ENCODE results near the gene CCDC122.
"Not testable (repeated sequence)": the region's sequence is repeated elsewhere in the genome, so short reads cannot be mapped to it uniquely, and the experiment has no call there.

Gene CCDC122

DNA sequence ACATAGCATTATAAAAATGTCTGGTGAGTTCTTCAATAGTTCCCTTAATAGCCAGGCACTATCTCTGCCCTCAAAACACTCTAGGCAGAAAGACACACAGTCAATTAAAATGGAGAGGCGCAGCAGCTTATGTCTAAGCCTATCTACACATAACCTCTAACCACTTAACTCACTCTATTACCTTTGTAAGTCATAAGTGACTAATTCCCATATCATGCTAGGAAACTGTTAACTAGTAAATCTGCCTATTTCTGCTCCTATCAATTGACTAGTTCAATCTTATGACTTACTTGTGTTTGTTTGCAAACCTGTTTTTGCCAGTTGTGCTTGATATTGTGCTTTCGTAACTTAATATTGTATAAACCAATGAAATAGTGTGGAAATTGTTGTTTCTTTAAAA, 3.2 kb downstream of the CCDC122 start:
- no peak for DNase-seq

DNA sequence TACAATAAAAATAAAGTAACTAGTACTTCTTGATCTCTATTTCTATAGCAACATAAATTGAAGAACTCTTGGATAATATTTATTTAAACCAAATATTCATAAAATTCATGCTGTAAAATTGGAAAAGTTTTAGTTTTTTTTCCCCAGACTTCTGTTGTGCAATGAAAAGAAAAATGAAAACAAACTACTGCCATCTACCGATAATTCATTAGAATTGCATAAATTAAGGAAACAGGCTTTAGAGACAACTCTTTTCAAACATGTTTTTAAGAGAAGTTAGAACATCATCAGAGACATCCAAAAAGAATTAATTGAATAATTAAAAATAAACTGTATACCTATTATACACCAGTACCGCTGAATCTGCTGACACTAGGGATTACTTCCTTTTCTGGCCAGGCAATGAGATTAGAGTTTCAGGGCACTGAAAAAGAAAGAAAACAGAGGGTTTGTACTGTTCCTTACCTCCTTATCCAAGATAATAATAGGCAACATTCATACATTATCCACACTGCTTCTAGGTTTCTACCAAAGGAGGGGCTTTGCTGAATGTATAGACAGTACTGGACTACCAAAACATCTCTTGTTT, 4.9 kb downstream of the CCDC122 start:
- peak; percentile 45 for DNase-seq

DNA sequence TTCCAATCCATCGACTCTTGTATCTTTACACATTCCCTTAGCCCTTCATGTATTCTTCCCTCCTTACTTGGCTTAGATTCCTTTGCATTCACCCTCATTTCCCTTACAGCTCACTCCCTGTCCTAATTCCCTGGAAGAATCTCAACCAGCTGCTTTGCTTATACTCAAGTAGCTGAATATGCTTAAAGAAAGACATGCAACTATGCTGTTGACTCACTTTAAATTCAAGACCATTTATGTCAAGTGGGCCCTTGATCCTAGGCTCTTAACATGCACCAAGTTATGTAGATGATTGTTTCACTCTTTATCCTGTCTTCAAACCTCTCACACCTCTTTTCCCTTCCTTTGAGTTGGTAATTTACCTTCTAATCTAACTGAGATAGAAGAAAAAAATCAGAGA, 7.4 kb downstream of the CCDC122 start:
- DNase-seq: no peak

DNA sequence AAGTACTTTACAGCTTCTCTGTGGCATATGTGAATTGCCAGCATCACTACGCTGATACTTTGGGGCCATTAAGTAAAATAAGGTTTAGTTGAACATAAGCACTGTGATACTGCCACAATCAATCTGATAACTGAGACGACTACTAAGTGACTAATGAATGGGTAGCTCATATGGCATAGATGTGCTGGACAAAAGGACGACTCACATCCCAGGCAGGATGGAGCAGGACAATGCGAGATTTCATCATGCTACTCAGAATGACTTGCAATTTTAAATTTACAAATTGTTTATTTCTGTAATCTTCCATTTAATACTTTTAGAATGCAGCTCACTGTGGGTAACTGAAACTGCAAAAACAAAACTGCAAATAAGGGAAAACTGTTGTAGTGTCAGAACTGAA, 13.6 kb downstream of the CCDC122 start:
- no peak for DNase-seq

DNA sequence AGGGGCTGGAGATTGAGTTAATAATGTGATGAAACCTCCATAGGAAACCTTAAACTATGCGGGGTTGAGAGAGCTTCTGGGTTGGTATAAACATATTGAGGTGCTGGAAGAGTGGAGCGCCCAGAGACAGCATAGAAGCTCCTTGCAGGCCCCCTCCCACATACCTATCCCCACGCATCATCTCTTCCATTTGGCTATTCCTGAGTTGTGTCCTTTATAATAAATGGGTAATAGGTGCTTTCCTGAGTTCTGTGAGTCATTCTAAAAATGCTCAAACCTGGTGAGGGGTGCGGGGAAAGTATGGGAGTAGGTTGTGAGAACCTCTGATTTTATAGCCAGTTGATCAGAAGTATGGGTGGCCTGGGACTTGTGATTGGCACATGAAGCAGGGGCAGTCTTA, 14.6 kb downstream of the CCDC122 start:
- no peak for DNase-seq

DNA sequence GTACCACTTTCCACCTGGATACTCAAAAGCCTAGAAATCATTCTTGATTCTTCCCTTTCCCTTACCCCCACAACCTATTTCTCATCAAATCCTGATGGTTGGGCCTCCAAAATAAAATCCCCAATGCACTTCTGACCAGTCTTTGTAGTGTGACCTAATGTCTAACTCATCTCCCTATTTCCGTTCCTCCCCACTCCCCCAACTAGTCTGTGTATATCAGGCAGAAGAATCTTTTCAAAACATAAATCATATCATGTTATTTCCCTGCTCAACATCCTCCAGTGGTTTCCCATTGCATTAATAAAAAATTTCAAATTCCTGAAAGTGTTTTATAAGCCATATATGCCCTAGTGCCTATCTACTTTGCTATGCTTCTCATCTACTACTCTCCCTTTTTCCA, 17.7 kb downstream of the CCDC122 start:
- no peak for DNase-seq

DNA sequence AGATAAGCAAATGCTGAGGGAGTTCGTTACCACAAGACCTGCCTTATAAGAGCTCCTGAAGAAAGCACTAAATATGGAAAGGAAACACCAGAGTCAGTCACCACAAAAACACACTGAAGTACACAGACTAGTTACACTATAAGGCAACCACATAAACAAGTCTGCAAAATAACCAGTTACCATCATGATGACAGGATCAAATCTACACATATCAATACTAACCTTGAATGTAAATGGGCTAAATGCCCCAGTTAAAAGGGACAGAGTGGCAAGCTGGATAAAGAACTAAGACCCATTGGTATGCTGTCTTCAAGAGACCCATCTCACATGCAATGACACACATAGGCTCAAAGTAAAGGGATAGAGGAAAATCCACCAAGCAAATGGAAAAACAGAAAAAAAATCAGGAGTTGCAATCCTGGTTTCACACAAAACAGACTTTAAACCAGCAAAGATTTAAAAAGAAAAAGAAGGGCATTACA, 26.6 kb downstream of the CCDC122 start:
- no peak for DNase-seq

DNA sequence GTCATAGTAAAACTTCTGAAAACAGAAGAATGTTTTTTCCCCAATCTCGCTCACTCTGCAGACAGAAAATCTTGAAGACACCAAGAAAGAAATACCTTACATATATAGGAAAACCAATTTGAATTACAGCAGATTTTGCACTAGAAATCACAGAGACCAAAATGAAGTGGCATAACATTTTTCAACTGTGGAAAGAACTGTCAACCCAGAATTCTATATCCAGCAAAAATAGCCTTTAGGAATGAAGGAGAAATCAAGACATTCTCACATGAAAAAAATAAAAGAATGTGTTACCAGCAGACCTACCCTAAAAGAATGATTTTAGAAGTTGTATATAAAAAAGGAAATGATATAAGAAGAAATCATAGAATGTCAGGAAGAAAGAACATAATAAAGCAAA, 28.7 kb downstream of the CCDC122 start:
- no peak for DNase-seq

DNA sequence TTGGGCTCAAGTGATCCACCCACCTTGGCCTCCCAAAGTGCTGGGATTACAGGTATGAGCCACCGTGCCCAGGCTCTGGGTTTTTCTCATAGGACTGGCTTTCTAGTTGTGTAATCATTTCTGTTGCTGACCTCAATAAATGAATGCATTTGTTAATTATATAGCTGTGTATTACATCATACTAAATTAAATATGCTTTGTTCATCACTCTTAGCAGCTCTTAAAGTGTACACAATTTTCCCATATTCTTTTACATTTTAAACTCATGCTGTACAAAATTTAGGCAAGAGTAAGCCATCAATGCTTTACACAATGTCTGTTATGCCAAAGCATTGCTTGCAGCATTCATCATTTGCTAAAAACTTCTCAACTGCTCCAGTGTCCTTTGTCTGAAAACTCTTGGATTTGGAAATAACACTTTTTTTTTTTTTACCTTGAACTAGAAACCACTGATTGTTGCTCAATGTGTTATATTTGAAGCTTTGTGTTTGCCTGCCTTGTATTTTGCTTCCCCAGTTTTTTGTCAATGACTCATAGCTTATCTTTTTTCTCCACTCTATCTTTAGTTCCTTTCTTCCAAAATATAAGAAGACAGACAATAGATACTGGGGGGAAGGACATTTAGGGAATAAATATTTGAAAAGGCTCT, 31.4 kb downstream of the CCDC122 start:
- no peak for DNase-seq

DNA sequence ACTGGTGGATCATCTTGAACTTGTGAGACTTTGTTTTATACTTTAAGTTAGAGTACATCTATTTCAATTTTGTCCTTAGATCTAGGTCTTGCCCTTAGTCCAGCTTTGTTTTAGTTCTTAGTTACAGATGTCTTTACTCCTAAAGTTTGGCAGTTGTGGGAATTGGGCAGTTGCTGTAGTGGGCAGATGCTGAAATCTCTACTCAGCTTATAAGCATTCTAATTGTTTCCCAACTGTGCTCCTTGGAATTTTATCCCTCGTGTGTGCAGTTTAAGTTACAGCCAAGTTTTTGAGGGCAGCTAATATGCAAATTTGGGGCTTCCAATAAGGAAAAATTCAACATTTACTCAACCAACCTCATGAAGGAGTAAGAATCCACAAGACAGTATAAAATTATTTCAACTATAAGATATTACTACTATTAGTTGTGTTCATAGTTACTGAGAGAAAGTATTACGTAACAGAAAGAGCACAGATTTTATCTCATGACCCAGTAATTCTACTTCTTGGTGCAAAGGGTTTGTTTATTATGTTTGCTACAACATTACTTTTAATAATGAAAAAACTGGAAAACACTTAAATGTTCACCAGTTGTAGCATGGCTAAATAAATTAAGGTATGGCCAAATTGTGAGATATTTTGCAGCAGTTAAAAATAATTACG, 32.9 kb downstream of the CCDC122 start:
- no peak for DNase-seq

DNA sequence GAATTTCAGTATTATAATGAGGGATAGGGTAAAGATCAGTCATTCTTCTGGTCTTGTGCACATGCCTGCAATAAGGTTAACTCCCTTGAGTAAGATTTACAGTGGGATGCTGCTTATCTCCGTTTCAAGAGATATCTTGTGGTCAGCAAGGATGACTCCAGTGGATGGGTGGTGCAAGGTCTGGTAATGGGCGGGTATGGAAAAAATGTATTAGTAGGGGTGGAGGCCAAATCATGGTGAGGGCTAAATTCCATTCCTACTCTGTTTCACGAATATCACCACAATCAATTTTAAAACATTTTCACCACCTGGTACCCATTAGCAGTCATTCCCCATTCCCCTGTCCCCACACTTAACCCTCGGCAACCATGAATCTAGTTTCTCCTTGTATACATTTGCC, 40.6 kb downstream of the CCDC122 start:
- no peak for DNase-seq

DNA sequence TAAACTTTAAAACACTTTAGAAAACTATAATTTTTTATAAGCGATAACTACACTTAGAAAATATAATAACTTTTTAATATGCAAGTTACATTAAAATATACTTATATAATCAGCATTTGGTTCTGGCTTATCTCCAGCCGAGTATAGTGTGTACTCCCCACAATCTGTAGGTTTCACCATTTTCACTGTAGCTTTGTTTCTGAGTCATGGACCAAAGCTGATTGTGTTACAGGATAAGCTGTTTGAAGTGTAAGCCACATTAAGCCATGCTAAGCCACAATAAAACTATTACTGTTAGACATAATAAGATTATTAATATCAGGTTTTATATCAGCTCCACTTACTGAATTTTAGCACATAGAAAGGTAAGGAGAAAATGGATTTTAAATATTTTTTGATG, 43.8 kb downstream of the CCDC122 start:
- DNase-seq: no peak

DNA sequence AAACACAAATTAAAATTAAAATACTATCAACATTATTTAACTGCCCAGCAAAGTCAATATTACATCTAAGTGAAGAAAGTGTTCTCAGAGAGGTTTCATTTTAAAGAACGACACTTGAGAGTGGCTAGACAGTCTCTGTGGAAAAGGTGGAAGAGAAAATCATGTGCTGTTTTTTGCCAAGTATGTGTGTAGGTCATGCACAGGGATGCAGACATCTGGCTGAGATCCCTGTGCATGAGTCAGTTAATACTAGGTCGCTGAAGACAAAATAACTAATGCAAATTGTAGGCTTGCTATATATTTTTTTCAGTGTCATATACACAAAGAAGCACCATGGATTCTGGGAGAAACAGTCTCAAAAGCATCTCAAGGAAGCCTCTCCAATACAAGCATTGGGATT, 48.5 kb downstream of the CCDC122 start:
- no peak for DNase-seq

DNA sequence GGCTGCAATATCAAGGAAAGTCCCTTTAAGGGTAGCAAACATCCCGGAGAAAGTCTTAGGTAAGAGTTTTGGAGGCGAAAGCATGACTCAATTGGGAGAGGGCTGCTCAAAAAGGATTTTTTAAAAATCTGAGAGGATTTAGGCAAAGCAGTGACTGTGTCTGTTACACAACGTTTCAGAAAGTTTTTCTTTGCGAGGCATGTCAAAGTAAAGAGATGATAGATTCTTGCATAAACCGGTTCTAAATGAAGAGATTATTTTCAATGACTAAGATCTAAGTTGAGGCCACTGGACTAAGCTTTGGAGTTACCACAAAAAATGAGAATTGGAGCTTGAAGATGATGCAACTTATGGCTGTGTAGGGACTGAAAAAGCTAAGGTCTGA, 49.1 kb downstream of the CCDC122 start:
- DNase-seq: no peak

DNA sequence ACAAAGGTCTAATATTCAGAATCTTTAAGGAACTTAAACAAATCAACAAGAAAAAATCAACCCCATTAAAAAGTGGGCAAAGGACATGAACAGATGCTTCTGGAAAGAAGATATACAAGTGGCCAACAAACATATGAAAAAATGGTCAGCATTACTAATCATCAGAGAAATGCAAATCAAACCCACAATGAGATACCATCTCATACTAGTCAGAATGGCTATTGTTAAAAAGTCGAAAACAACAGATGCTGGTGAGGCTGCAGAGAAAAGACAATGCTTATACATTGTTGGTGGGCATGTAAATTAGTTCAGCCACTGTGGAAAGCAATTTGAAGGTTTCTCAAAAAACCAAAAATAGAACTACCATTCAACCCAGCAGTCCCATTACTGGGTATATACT, 54.9 kb downstream of the CCDC122 start:
- not testable (repeated sequence) for DNase-seq

DNA sequence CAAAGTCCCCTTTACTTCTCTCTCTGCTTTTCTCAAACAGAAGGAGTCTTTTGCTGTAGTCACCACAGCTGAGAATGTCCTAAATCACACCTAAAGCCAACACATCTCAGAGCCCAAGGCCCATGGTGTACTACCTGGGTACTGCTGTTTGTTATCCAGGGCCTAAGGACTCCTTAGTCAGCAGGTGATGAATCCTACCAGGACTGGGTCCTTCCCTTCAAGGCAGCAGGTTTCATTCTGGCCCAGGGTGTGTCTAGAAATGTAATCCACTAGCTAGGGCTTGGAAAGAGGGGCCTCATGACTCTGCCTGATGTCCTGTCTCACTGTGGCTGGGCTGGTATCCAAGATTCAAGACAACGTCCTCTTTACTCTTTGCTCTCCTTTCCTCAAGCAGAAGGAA, 56.6 kb downstream of the CCDC122 start:
- no peak for DNase-seq

DNA sequence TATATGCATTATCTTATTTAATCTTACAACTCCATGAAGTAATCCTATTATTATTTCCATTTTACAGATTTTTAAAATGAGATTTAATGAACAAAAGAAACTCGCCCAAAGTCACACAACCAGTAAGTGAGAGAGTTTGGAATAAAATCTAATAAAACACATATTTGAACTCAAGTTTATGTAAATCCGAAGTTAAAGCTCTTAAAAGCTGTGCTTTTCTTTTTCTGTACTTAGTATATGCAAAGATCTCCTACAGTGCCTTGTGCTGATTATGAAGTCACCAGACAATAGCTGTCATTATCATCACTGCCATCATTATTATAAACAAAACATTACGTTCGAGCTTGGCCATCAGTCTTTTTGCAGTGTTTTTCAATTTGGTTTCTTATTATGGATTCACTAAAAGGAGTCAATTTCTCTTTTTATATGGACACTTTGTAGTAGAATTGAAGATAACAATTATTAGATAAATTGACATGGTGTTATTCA, 63.1 kb downstream of the CCDC122 start:
- no peak for DNase-seq

DNA sequence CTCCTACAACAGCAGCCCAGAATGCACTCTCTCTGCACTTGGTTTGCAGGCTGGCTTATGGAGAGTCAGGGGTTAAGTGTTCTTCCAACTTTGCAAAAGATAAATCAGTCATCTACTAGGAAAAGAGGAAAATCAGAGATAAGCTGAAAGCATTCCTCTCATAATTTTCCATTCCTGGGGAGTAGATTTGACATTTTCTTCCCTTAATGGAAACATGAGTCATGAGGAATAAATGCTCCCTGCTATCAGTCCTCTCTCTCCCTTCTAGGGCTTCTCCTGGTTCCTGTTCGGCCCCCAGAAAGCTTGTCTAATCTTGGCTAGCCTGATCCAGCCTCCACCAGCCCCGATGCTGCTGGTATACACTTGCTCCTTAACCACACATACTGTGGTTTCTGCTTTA, 64.3 kb downstream of the CCDC122 start:
- no peak for DNase-seq

DNA sequence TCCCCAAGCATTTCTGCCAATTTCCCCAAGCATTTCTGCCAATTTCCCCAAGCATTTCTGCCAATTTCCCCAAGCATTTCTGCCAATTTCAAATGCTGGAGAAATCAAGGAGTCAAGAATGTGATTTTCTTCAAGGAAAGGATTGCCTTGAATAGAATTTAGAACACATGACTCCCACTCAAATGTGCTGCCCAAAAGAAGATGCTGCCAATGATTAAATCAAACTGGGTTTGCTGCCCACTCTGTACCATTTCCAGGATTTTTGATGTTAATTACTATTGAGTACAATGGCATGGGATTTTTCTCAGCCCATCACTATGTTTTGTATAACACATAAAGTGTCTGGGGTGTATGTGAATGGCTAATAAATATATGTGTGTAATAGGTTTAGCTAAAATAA, 70.9 kb downstream of the CCDC122 start:
- no peak for DNase-seq

DNA sequence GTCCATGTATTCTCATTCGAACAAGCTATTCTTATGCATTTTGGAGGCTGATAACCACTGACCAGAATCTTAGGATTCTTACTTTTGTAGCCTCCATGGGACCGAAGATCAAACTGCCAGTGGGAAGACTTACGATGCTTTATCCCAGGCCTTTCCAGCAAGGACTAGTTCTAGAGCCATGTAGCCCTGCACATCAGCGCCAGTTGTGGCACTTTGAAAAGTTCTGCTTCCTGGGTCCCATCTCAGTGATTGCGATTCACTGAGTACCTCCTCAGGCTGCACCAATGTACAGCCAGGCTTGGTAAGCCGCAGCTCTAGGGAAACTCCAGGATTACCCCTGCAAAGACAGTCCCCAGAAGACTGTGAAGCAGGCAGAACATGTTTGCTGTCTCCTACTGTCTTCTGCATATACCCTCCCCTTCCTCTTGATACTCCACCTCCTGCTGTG, 73.8 kb downstream of the CCDC122 start:
- DNase-seq: no peak

DNA sequence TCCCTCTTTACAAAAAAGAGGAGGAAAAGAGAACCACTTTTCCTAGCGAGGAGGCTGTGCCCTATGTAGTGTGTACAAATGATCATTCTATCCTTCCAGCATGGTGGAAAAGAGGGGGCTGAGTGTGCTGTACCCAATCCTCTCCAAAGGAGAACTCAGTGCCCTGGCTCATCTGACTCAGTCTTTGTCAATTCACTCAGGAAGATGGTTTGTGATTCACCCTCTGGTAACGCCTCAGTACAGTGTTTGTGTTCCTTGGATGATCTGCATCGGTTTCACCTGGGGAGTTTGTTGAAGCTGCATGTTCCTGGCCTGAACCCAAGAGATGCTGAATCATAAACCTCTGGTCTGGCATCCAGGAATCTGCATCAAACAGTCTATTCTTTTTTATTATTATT, 74.5 kb downstream of the CCDC122 start:
- DNase-seq: no peak

DNA sequence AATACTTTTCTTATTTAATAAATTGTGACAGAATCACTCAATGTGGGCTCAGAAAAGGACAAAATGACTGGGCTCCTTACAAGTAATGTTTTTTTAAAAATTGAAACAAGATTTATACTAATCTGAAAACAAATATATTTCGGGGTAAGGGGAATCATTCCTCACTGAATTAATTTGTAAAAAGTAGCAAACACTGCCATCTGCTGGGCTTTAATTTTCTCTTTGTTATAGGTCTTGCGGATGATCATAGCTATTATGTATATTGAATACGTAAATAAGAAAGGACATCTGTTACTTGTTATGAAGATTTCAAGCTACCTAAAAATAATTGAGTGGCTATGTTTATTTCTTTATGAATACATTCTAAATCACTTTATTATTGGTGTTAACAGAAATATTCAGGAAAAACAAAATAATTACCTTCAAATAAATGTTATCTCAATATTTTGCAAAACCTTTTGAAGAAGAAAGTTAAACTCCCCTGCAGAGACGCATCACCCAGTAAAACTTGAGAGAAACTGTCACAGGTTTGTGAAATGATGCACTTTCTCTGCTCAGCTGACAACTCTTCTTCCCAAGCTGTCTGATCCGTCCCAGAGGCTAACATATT, 75.0 kb downstream of the CCDC122 start:
- DNase-seq: peak; percentile 82

DNA sequence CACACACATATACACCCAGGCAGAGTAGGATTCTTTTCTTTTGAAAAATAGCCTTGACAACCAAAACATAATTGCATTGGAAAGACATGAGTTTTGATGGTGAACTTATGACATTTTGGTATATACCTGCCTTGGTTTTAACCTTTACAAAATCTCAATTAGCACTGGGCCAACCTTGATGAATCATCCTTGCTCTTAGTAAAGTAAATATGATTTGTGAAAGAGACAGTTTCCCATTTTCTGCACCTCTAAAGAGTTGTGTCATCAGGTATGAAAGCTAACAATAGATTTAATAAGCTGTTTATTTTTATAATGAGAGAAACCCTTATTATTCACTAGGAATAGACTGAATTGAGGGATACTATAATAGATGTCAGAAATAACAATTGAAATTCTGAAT, 77.0 kb downstream of the CCDC122 start:
- no peak for DNase-seq

DNA sequence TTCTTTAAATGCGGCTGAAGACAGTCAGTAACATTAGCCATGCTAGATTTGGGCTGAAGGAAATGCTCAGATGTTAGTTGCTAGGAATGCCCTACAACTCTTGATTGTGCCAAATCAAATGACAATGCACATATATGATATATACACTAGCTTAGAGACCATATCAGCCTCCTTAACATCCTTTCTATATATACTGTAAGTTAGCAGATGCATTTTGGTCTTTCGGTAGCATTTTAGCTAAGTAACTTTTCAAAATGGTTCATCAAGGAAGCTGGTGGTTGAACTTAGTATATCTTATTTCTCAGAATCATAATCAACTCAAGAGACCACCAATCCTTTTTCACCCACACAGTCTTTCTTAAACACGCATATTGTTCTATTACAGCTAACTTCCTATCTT, 78.7 kb downstream of the CCDC122 start:
- DNase-seq: no peak
